Fibroblast of villous mesenchyme (primary cell): ENCODE data around the gene KCNK6. TPM values are rescaled to one million over a fixed set of nuclear protein-coding genes. Genes with fewer than 3 reads are reported as not detected.
"Not testable (repeated sequence)": the region's sequence is repeated elsewhere in the genome, so short reads cannot be mapped to it uniquely, and the experiment has no call there.

ENCODE experiments used
- DNase-seq: peaks from one replicate; pipeline ENCODE4 v3.0.0-alpha.2; 2010; ENCODE audit warnings: low read depth
- H3K4me3 ChIP-seq: 2 replicates; pipeline ENCODE4 v1.5.1; 2011; ENCODE audit warnings: low read depth, mild to moderate bottlenecking, low read length
- total RNA-seq: library from RNA; depleted of rRNA; stranded (reverse); fragments of >200 nt; gene quantifications from 2 replicates; pipeline ENCODE4 v1.2.3, GENCODE V29; 2012
- TF ChIP-seq, protein P1 (sequence below): IDR thresholded peaks from 2 replicates; pipeline ENCODE4 v1.5.1; 2012; ENCODE audit warnings: low read depth, mild to moderate bottlenecking, low read length; ENCODE audit not compliant: insufficient read depth

KCNK6 gene
- total RNA-seq, 1 donor: 8.6 TPM

DNA sequence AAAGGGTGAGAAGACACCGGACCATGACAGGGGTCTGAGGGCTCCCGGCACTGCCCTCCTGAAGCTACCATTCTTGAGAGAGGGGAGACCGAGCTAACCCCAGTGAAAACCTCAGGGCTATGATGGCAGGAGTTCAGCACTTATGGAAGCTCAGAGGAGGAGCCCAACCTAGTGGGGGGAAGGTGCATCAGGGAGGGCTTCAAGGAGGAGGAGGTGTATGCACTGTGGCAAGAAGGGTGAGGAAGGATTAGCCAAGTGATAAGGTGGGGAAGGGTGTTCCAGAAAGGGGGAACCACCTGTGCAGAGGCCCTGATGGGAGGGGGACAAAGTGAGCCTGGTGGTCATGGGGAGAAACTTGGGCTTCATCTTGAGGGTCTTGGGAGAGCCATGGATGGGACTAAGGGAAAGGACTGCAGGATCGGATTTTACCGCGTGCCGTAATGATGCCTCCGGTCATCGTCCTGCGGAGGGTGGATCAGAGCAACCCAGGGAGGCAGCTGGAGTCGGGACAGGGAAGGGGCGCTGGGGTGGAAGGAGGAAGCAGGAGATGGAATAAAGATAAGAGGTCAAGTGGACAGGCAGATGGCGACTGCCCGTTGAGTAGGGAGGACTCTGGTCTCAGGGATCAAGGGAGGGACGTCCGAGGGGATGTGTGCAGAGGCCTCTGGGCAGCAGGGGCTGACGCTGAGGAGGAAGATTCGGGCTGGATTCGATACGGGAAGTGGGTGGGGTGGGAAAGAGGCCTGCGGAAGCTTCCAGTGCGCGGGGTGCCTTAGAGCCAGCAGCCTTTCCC, 41.4 kb downstream of the KCNK6 start:
- peak overlapping the region; percentile 73 for H3K4me3 ChIP-seq
- TF ChIP-seq, protein P1, sequence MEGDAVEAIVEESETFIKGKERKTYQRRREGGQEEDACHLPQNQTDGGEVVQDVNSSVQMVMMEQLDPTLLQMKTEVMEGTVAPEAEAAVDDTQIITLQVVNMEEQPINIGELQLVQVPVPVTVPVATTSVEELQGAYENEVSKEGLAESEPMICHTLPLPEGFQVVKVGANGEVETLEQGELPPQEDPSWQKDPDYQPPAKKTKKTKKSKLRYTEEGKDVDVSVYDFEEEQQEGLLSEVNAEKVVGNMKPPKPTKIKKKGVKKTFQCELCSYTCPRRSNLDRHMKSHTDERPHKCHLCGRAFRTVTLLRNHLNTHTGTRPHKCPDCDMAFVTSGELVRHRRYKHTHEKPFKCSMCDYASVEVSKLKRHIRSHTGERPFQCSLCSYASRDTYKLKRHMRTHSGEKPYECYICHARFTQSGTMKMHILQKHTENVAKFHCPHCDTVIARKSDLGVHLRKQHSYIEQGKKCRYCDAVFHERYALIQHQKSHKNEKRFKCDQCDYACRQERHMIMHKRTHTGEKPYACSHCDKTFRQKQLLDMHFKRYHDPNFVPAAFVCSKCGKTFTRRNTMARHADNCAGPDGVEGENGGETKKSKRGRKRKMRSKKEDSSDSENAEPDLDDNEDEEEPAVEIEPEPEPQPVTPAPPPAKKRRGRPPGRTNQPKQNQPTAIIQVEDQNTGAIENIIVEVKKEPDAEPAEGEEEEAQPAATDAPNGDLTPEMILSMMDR: no peak
- DNase-seq: no peak

DNA sequence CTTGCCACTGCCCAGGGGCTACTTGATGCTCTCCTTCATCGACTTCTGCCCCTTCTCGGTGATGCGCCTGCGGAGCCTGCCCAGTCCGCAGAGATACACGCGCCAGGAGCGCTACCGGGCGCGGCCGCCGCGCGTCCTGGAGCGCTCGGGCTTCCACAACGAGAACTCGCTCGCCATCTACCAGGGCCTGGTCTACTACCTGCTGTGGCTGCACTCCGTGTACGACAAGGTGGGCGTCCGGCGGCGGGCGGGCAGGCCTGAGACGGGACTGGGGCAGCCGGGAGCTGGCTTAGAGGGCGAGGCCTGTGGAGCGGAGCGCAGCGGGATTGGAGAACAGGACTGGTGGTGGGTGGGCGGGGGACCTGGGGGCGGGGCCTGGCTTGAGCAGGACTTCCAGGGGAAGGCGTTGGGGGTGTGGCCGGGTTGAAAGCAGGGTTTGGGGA, 42.0 kb downstream of the KCNK6 start:
- DNase-seq: peak; percentile 72
- peak overlapping the region; percentile 73 for H3K4me3 ChIP-seq
- TF ChIP-seq, protein P1: peak; percentile 9

DNA sequence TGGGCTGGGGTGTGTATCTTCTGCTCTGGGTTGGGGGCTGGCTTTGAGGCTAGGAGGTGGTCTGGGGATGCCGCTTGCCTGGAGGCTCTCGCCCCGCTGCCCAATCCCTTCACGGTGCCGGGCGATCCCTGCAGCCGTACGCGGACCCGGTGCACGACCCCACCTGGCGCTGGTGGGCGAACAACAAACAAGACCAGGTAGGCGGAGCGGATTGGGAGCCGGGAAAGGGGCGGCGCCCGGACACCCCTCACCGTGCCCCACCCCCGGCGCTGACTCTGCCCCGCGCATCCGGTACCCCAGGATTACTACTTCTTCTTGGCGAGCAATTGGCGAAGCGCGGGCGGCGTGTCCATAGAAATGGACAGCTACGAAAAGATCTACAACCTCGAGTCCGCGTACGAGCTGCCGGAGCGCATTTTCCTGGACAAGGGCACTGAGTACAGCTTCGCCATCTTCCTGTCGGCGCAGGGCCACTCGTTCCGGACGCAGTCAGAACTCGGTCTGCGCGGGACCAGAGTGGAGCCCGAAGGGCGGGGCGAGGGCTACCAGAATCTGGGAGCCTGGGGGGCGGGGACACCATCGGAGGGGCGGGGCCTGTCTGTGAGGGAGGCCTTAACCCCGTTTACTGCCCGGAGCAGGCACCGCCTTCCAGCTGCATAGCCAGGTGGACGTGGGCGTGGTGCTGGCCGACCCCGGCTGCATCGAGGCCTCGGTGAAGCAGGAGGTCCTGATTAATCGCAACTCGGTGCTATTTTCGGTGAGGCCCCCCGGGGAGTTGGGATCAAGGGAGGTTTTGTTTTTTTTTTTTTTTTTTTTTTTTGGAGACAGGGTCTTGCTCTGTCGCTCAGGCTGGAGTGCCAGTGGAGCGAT, 42.7 kb downstream of the KCNK6 start:
- peak overlapping the region; percentile 73 for H3K4me3 ChIP-seq
- DNase-seq: peak; percentile 54
- TF ChIP-seq, protein P1: no peak

DNA sequence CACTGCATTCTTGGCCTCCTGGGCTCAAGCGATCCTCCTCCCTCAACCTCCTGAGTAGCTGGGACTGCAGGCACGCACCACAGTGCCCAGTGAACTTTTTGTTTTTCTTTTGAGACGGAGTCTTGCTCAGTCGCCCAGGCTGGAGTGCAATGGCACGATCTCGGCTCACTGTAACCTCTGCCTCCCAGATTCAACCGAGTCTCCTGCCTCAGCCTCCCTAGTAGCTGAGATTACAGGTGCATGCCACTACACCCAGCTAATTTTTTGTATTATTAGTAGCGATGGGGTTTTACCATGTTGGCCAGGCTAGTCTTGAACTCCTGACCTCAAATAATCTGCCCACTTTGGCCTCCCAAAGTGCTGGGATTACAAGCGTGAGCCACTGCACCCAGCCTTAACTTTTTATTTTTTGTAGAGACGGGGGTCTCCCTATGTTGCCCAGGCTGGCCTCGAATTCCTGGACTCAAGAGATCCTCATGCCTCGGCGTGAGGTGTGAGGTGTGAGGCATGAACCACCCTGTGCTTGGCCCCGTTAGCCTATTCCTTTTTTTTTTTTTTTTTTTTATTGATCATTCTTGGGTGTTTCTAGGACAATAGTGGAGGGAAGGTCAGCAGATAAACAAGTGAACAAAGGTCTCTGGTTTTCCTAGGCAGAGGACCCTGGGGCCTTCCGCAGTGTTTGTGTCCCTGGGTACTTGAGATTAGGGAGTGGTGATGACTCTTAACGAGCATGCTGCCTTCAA, 43.5 kb downstream of the KCNK6 start:
- peak overlapping the region; percentile 73 for H3K4me3 ChIP-seq
- DNase-seq: not testable (repeated sequence)

DNA sequence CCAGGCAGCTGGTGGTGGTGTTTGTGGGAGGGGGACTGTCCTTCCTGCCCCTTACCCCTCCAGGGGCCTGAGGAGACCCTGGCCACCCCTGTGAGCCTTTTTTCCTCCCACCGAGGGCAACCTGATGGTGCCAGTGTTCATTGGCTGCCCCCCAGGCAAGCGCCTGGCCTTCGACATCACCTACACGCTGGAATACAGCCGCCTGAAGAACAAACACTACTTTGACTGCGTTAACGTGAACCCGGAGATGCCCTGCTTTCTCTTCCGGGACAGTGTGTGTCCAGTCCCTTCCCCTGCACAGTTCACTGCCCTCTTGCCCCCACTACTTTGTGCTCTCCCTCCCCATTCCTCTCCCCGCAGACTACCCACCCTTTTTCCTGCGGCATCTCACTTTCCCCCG, 47.4 kb downstream of the KCNK6 start:
- no peak overlapping the region for H3K4me3 ChIP-seq
- no peak for DNase-seq
- TF ChIP-seq, protein P1: no peak

DNA sequence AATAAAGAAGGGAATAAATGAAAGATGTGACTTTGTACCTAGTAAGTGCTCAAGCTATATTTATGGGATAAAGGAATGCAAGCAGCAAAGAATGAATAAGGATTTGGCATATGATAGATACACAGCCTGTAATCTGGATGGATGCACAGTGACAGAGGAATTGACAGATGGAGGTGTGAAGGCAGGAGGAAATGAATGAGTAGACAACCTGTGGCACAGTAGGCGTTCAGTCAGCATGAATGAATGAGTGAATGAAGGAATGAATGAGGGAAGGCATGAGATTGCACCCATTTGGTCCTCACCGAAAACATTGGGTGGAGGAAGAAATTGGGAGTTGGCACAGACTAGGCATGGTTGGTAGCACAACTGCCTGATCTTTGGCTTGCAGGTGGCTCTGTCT, 49.9 kb downstream of the KCNK6 start:
- no peak overlapping the region for H3K4me3 ChIP-seq
- no peak for DNase-seq
- TF ChIP-seq, protein P1: no peak
